Measurements from ENCODE around the gene PTPRM.

PTPRM gene

GRCh38 chr18:7646174-7646886 lies 79.2 kb downstream of the PTPRM start:
- Histone ChIP-seq H3K79me2 (ENCODE audit: insufficient read depth, low read length) (no peaks in the 10 kb centered on the region), H3K4me3 (ENCODE audit: low read length, poor library complexity, severe bottlenecking) (no peak overlapping the region), H3K4me2 (ENCODE audit: low read depth, low read length, poor library complexity, severe bottlenecking) (no peak overlapping the region), H3K9me2 (replicated peaks; ENCODE audit: low read depth, low read length) (no peaks in the 10 kb centered on the region), H2AFZ (ENCODE audit: low read length) (no peak overlapping the region), H3K36me3 (ENCODE audit: insufficient read depth, low read length) (no peaks in the 10 kb centered on the region), H3F3A (ENCODE audit: low read depth) (no peaks in the 10 kb centered on the region), H3K4me1 (ENCODE audit: insufficient read depth, low read length, poor library complexity, severe bottlenecking) (no peaks in the 10 kb centered on the region), H3K9ac (ENCODE audit: low read depth, low read length, poor library complexity, severe bottlenecking) (no peak overlapping the region), H3K9me3 (ENCODE audit: insufficient read depth, low read depth, low read length) (0 out of 2 replicates have a peak, but pooled peaks cover 3% of the 10 kb centered on the region), H3K27me3 (ENCODE audit: insufficient read depth, low read length, poor library complexity, severe bottlenecking) (no peaks in the 10 kb centered on the region), H4K20me1 (ENCODE audit: insufficient read depth, low read length, poor library complexity, severe bottlenecking) (no peaks in the 10 kb centered on the region)
- TF ChIP-seq EZH2phosphoT487 (IDR thresholded peaks at IDR 0.05; ENCODE audit: borderline replicate concordance) (no peak), CTCF (conservative IDR thresholded peaks at IDR 0.05; ENCODE audit: low read length) (no peak)

- H3F3A ChIP-seq (ENCODE audit: low read depth): no peaks in the 10 kb centered on the region
- no peaks in the 10 kb centered on the region for H3K36me3 ChIP-seq (ENCODE audit: insufficient read depth, low read length)
- no peak overlapping the region for H3K4me2 ChIP-seq (ENCODE audit: low read depth, low read length, poor library complexity, severe bottlenecking)
- H3K9ac ChIP-seq (ENCODE audit: low read depth, low read length, poor library complexity, severe bottlenecking): no peak overlapping the region
- TF ChIP-seq CTCF (conservative IDR thresholded peaks at IDR 0.05; ENCODE audit: low read length) (no peak), EZH2phosphoT487 (IDR thresholded peaks at IDR 0.05; ENCODE audit: borderline replicate concordance) (no peak)
- no peak overlapping the region for H2AFZ ChIP-seq (ENCODE audit: low read length)
- no peaks in the 10 kb centered on the region for H3K27me3 ChIP-seq (ENCODE audit: insufficient read depth, low read length, poor library complexity, severe bottlenecking)
- no peaks in the 10 kb centered on the region for H3K9me2 ChIP-seq (replicated peaks; ENCODE audit: low read depth, low read length)
- H3K9me3 ChIP-seq (ENCODE audit: insufficient read depth, low read depth, low read length): 0 out of 2 replicates have a peak, but pooled peaks cover 3% of the 10 kb centered on the region
- no peaks in the 10 kb centered on the region for H4K20me1 ChIP-seq (ENCODE audit: insufficient read depth, low read length, poor library complexity, severe bottlenecking)
- no peak overlapping the region for H3K4me3 ChIP-seq (ENCODE audit: low read length, poor library complexity, severe bottlenecking)
- H3K4me1 ChIP-seq (ENCODE audit: insufficient read depth, low read length, poor library complexity, severe bottlenecking): no peaks in the 10 kb centered on the region
- no peaks in the 10 kb centered on the region for H3K79me2 ChIP-seq (ENCODE audit: insufficient read depth, low read length)
Measured at GRCh38 chr18:7647500-7647899, 80.4 kb downstream of the PTPRM start.

- Histone ChIP-seq H3F3A (ENCODE audit: low read depth) (no peaks in the 10 kb centered on the region), H3K4me3 (ENCODE audit: low read length, poor library complexity, severe bottlenecking) (no peak overlapping the region), H3K4me1 (ENCODE audit: insufficient read depth, low read length, poor library complexity, severe bottlenecking) (no peaks in the 10 kb centered on the region), H2AFZ (ENCODE audit: low read length) (no peak overlapping the region), H3K79me2 (ENCODE audit: insufficient read depth, low read length) (no peaks in the 10 kb centered on the region), H3K4me2 (ENCODE audit: low read depth, low read length, poor library complexity, severe bottlenecking) (no peak overlapping the region), H3K9me2 (replicated peaks; ENCODE audit: low read depth, low read length) (no peaks in the 10 kb centered on the region), H3K36me3 (ENCODE audit: insufficient read depth, low read length) (no peaks in the 10 kb centered on the region), H3K27me3 (ENCODE audit: insufficient read depth, low read length, poor library complexity, severe bottlenecking) (no peaks in the 10 kb centered on the region), H3K9me3 (ENCODE audit: insufficient read depth, low read depth, low read length) (no peaks in the 10 kb centered on the region), H3K9ac (ENCODE audit: low read depth, low read length, poor library complexity, severe bottlenecking) (no peak overlapping the region), H4K20me1 (ENCODE audit: insufficient read depth, low read length, poor library complexity, severe bottlenecking) (no peaks in the 10 kb centered on the region)
- TF ChIP-seq EZH2phosphoT487 (IDR thresholded peaks at IDR 0.05; ENCODE audit: borderline replicate concordance) (no peak), CTCF (conservative IDR thresholded peaks at IDR 0.05; ENCODE audit: low read length) (no peak)
Measured at GRCh38 chr18:7657050-7657449, 89.9 kb downstream of the PTPRM start.

Data from Loucy (cell line).